ENCODE measurements around the gene FABP3.

Gene FABP3

GRCh38 chr1:31366796-31367195, 6.1 kb downstream of the FABP3 start:
- no peak for DNase-seq
- Mint-ChIP-seq H3K4me3 (no peak overlapping the region), H3K36me3 (ENCODE audit: low read depth) (peaks cover 15% of the 10 kb centered on the region), H3K4me1 (peaks cover 25% of the 10 kb centered on the region), H3K27me3 (ENCODE audit: low read depth, poor library complexity) (no peaks in the 10 kb centered on the region), H3K27ac (no peak overlapping the region), H3K9me3 (no peaks in the 10 kb centered on the region)
- TF ChIP-seq, protein P1, sequence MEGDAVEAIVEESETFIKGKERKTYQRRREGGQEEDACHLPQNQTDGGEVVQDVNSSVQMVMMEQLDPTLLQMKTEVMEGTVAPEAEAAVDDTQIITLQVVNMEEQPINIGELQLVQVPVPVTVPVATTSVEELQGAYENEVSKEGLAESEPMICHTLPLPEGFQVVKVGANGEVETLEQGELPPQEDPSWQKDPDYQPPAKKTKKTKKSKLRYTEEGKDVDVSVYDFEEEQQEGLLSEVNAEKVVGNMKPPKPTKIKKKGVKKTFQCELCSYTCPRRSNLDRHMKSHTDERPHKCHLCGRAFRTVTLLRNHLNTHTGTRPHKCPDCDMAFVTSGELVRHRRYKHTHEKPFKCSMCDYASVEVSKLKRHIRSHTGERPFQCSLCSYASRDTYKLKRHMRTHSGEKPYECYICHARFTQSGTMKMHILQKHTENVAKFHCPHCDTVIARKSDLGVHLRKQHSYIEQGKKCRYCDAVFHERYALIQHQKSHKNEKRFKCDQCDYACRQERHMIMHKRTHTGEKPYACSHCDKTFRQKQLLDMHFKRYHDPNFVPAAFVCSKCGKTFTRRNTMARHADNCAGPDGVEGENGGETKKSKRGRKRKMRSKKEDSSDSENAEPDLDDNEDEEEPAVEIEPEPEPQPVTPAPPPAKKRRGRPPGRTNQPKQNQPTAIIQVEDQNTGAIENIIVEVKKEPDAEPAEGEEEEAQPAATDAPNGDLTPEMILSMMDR (IDR thresholded peaks at IDR 0.05): no peak

DNA sequence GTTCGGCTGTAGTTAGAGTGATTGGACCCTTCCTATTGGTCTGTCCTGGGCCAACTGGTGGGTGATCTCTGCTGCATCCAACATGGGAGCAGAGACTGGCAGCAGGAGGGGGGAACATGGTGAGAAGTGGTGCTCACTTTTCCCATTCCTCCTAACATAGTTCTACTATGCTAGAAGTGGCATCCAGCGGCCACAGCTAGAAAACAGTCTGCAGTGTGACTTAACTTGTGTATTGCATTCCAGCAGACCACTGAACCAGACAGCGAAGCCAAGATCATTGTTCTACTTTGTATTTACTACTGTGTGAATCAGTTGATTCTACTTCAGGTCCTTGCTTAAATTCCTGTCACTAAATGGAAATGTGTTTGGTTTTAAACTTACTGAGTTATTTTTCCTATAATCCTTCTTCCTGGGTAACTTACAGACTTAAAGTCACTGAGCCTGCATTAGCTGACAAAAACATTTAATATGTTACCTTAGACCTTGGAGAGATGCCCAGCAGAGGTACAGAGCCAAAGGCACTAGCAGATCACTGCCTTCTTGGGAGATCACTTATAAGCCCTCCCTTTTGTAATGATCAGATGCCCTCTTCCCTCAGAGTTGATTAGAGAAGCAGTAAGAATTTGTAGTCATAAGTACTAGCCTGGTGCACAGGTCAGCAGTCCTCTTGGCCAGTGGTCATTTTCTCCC, 8.2 kb downstream of the FABP3 start:
- peak overlapping the region; percentile 11 for H3K27ac Mint-ChIP-seq
- H3K36me3 Mint-ChIP-seq (ENCODE audit: low read depth): peaks cover 28% of the 10 kb centered on the region
- H3K4me3 Mint-ChIP-seq: no peak overlapping the region
- H3K27me3 Mint-ChIP-seq (ENCODE audit: low read depth, poor library complexity): no peaks in the 10 kb centered on the region
- DNase-seq: no peak
- H3K9me3 Mint-ChIP-seq: no peaks in the 10 kb centered on the region
- TF ChIP-seq, protein P1 (IDR thresholded peaks at IDR 0.05): no peak
- peaks cover 16% of the 10 kb centered on the region for H3K4me1 Mint-ChIP-seq

DNA sequence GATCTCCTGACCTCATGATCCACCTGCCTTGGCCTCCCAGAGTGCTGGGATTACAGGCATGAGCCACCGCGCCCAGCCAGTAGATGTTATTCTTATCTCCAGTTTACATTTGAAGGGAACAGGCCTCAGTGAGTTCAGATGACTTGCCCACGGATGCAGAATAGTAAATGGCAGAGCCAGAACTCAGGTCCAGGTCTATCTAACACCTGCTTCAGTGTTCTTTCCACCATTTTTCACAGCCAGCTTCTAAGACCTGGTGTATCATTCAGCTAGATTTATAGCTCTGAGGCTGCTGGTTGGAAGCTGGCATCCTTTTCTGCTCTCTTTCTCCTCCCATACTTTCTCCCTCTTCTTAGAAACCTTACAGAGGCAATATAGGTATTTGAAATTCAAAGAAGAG, 10.8 kb downstream of the FABP3 start:
- no peak for DNase-seq
- peaks cover 48% of the 10 kb centered on the region for H3K36me3 Mint-ChIP-seq (ENCODE audit: low read depth)
- H3K4me3 Mint-ChIP-seq: no peak overlapping the region
- no peaks in the 10 kb centered on the region for H3K9me3 Mint-ChIP-seq
- peaks cover 16% of the 10 kb centered on the region for H3K4me1 Mint-ChIP-seq
- H3K27ac Mint-ChIP-seq: no peak overlapping the region
- no peaks in the 10 kb centered on the region for H3K27me3 Mint-ChIP-seq (ENCODE audit: low read depth, poor library complexity)
- TF ChIP-seq, protein P1 (IDR thresholded peaks at IDR 0.05): no peak

DNA sequence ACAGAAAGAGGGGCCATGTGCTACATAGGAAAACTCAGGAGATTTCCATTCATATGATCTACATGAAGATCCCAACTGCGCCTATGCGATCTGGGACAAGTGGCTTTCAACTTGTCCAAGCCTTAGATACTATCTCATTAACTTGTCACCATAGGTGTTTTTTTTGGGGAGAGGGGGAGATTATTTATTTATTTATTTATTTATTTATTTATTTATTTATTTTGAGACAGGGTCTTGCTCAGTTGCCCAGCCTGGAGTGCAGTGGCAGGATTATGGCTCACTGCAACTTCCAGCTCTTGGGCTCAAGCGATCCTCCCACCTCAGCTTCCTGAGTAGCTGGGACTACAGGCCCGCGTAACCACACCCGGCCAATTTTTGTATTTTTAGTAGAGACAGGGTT, 11.3 kb downstream of the FABP3 start:
- H3K36me3 Mint-ChIP-seq (ENCODE audit: low read depth): peaks cover 48% of the 10 kb centered on the region
- H3K9me3 Mint-ChIP-seq: no peaks in the 10 kb centered on the region
- H3K27me3 Mint-ChIP-seq (ENCODE audit: low read depth, poor library complexity): no peaks in the 10 kb centered on the region
- no peak overlapping the region for H3K4me3 Mint-ChIP-seq
- TF ChIP-seq, protein P1 (IDR thresholded peaks at IDR 0.05): no peak
- no peak overlapping the region for H3K27ac Mint-ChIP-seq
- no peak for DNase-seq
- H3K4me1 Mint-ChIP-seq: peaks cover 16% of the 10 kb centered on the region

DNA sequence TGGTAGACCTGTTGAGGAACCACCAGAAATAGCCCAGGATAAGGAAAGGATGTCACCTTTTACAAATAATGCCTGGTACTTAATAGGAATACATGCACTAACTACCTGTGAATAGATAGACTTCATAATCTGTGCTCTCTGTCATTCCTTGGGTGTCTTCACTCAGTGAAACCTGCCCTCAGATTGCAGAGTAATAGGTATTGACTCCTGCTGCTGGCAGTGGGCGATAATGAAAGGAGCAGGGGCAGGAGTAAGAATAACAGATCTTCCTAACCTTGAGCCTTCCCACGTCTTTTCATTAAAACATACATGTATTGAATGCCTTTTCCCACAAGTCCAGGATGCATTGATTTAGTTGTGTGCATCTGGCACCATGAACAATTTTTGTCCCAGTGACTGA, 16.4 kb downstream of the FABP3 start:
- TF ChIP-seq, protein P1 (IDR thresholded peaks at IDR 0.05): no peak
- Mint-ChIP-seq H3K27ac (no peak overlapping the region), H3K4me1 (no peaks in the 10 kb centered on the region), H3K36me3 (ENCODE audit: low read depth) (peaks cover 72% of the 10 kb centered on the region), H3K9me3 (no peaks in the 10 kb centered on the region), H3K4me3 (no peak overlapping the region), H3K27me3 (ENCODE audit: low read depth, poor library complexity) (no peaks in the 10 kb centered on the region)
- DNase-seq: no peak

DNA sequence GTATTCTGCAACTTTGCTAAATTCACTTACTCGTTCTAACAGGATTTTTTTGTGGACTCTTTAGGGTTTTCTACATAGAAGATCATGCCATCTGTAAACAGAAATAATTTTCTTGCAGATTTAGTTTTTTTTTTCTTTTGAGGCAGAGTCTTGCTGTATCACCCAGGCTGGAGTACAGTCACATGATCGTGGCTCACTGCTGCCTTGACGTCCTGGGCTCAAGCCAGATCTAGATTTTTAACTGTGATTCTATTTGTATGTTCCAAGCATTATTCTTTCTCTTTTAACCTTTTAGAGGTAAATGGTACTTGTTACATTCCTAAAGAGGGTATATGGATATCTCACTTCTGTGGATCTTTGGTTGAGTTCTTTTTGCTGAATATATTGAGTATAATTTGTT, 18.6 kb downstream of the FABP3 start:
- no peak overlapping the region for H3K27ac Mint-ChIP-seq
- TF ChIP-seq, protein P1 (IDR thresholded peaks at IDR 0.05): no peak
- H3K4me3 Mint-ChIP-seq: no peak overlapping the region
- no peak for DNase-seq
- H3K4me1 Mint-ChIP-seq: no peaks in the 10 kb centered on the region
- H3K36me3 Mint-ChIP-seq (ENCODE audit: low read depth): peaks cover 74% of the 10 kb centered on the region
- H3K9me3 Mint-ChIP-seq: no peaks in the 10 kb centered on the region
- H3K27me3 Mint-ChIP-seq (ENCODE audit: low read depth, poor library complexity): no peaks in the 10 kb centered on the region

All from nephron progenitor cell (in vitro differentiated cells).